ENCODE data around the gene YY1AP1. TPM values are rescaled to one million over a fixed set of nuclear protein-coding genes. Genes with fewer than 3 reads are reported as not detected.

YY1AP1 gene
- total and polyA plus RNA-seq, 2 donors (not counting 3 experiments of a cell fraction or from before 2014, with no cell fraction given): 42.3 to 46.4 TPM

GRCh38 chr1:155645648-155646047, 42.9 kb downstream of the YY1AP1 start:
- no peak overlapping the region for H3K9ac ChIP-seq (replicated peaks; ENCODE audit: extremely low read depth, insufficient read depth, low read length)
- H3K79me2 ChIP-seq (ENCODE audit: control insufficient read depth, insufficient read depth, low read length): no peaks in the 10 kb centered on the region
- H4K20me1 ChIP-seq (replicated peaks; ENCODE audit: control insufficient read depth, extremely low read depth, insufficient read depth, low read length): no peaks in the 10 kb centered on the region
- ChIA-PET POLR2A (no interaction called here), CTCF (no interaction called here)
- no peaks in the 10 kb centered on the region for H3K36me3 ChIP-seq (ENCODE audit: control insufficient read depth in 2 of 2, extremely low read depth in 1 of 2, insufficient read depth in 2 of 2, low read length in 2 of 2)
- no peak for FAIRE-seq
- no peak overlapping the region for H3K27ac ChIP-seq (ENCODE audit: insufficient read depth, low read depth, low read length)
- H3K4me2 ChIP-seq (ENCODE audit: insufficient read depth, low read length): no peak overlapping the region
- dilution Hi-C loops (cut with MboI; ENCODE audit: extremely low pct_ligation_motif_present, low sequenced_read_pairs) (no loop called here), intact Hi-C loops (cut with micrococcal nuclease) (loop anchor here (5.0 kb wide), 2 partner anchors 53 to 323 kb away; partner anchors contain the start of gene RUSC1)
- H3K9me3 ChIP-seq (replicated peaks; ENCODE audit: control insufficient read depth, insufficient read depth, low read length): peaks cover 4% of the 10 kb centered on the region
- no peaks in the 10 kb centered on the region for H3K27me3 ChIP-seq (ENCODE audit: control insufficient read depth in 2 of 2, insufficient read depth in 2 of 2, low read length in 2 of 2)
- H2AFZ ChIP-seq (ENCODE audit: low read depth, low read length): no peak overlapping the region
- H3K4me3 ChIP-seq (replicated peaks in 1 of 3; ENCODE audit: insufficient read depth in 1 of 3, low read depth in 1 of 3, low read length in 3 of 3): no peak overlapping the region
- no TSS peak for BruUV-seq (replicated peaks)
- no peak for TF ChIP-seq EZH2 (IDR thresholded peaks at IDR 0.05; ENCODE audit: borderline replicate concordance, low read depth, low read length, severe bottlenecking)
- no peak for TF ChIP-seq FOS (IDR thresholded peaks at IDR 0.05; ENCODE audit: borderline replicate concordance, insufficient read depth, low read length)
- TF ChIP-seq POLR2A (IDR thresholded peaks at IDR 0.05; ENCODE audit: low read depth, low read length): no peak
- TF ChIP-seq GATA2 (IDR thresholded peaks at IDR 0.05; ENCODE audit: insufficient read depth, insufficient read length, low read depth, low read length): no peak
- TF ChIP-seq CTCF (IDR thresholded peaks at IDR 0.05; ENCODE audit: extremely low read depth in 1 of 2, insufficient read depth in 1 of 2, low read depth in 1 of 2, low read length in 2 of 2): no peak
- TF ChIP-seq, protein P1, sequence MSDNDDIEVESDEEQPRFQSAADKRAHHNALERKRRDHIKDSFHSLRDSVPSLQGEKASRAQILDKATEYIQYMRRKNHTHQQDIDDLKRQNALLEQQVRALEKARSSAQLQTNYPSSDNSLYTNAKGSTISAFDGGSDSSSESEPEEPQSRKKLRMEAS (IDR thresholded peaks at IDR 0.05; ENCODE audit: insufficient read depth, insufficient read length): no peak
- TF ChIP-seq JUN (IDR thresholded peaks at IDR 0.05; ENCODE audit: borderline replicate concordance, insufficient read depth, insufficient read length, low read depth): no peak
- TF ChIP-seq POLR2AphosphoS5 (IDR thresholded peaks at IDR 0.05; ENCODE audit: insufficient read depth, low read depth, low read length): no peak
- TF ChIP-seq MYC (IDR thresholded peaks at IDR 0.05; ENCODE audit: low read depth, low read length): no peak
- no peak for DNase-seq (ENCODE audit: low read depth, low spot score)
- peaks cover 7% of the 10 kb centered on the region for H3K4me1 ChIP-seq (ENCODE audit: control insufficient read depth, extremely low read depth, insufficient read depth, low read length)
- H3K9me1 ChIP-seq (replicated peaks; ENCODE audit: control insufficient read depth, extremely low read depth, insufficient read depth, low read length): no peaks in the 10 kb centered on the region

Data from endothelial cell of umbilical vein (primary cell).